AG04449 (cell line): ENCODE measurements around the gene PATJ.
"Not testable (repeated sequence)": the region's sequence is repeated elsewhere in the genome, so short reads cannot be mapped to it uniquely, and the experiment has no call there.

ENCODE experiments used
- CTCF ChIA-PET: fragments of 350-600 bp; formaldehyde crosslinking; extraction: SDS; loops from one replicate; lab custom pipeline; 2021; ENCODE audit warnings: antibody characterized with exemption; lab: Yijun Ruan, JAX
- POLR2A ChIA-PET: fragments of 400-600, 350-600 bp; formaldehyde crosslinking; extraction: SDS; loops from one replicate; lab custom pipeline; 2020; ENCODE audit warnings: antibody characterized with exemption, inconsistent platforms; lab: Yijun Ruan, JAX
- DNase-seq: peaks from one replicate; pipeline ENCODE4 v3.0.0-alpha.2; 2010; ENCODE audit warnings: low read depth, low spot score
- H3K4me3 ChIP-seq: 2 replicates; pipeline ENCODE4 v1.5.1; 2011; ENCODE audit warnings: low read depth, mild to moderate bottlenecking, control low read depth, low read length
- CTCF ChIP-seq: IDR thresholded peaks from one replicate; pipeline ENCODE4 v1.5.1; 2011; ENCODE audit warnings: mild to moderate bottlenecking, moderate library complexity, low read length, control low read depth, inconsistent platforms; ENCODE audit not compliant: insufficient read depth; ENCODE audit errors: missing control alignments

The PATJ gene

DNA sequence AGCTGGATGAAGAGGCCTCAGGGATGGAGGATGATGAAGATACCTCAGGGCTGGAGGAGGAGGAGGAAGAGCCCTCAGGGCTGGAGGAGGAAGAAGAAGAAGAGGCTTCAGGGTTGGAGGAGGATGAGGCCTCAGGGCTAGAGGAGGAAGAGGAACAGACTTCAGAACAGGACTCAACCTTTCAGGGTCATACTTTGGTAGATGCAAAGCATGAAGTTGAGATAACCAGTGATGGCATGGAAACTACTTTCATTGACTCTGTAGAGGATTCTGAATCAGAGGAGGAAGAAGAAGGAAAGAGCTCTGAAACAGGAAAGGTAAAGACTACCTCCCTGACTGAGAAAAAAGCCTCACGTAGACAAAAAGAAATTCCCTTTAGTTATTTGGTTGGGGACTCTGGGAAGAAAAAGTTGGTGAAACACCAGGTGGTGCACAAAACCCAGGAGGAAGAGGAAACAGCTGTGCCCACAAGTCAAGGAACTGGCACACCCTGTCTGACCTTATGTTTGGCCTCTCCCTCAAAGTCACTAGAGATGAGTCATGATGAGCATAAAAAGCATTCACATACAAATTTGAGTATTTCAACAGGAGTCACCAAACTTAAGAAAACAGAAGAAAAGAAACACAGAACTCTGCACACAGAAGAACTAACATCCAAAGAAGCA is 467.8 kb downstream of the PATJ start:
- no peak for DNase-seq
- ChIA-PET CTCF (no interaction called here), POLR2A (no interaction called here)
- TF ChIP-seq CTCF: no peak
- no peak overlapping the region for H3K4me3 ChIP-seq

GRCh38 chr1:62210960-62211359 is 468.7 kb downstream of the PATJ start:
- ChIA-PET CTCF (no interaction called here), POLR2A (no interaction called here)
- no peak for DNase-seq

DNA sequence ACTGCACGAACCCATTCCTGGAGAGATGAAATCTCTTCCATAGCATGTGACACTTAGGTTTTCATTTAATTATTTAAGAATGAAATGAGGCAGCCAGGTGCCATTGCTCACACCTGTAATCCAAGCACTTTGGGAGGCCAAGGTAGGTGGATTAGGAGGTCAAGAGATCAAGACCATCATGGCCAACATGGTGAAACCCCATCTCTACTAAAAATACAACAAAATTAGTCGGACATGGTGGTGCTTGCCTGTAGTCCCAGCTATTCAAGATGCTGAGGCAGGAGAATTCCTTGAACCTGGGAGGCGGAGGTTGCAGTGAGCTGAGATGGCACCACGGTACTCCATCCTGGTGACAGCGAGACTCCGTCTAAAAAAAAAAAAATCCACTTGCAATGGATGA is 470.1 kb downstream of the PATJ start:
- no peak overlapping the region for H3K4me3 ChIP-seq
- DNase-seq: no peak
- TF ChIP-seq CTCF: no peak
- CTCF ChIA-PET: no interaction called here
- POLR2A ChIA-PET: no interaction called here

More at GRCh38 chr1:62210960-62211359, 468.7 kb downstream of the PATJ start:
- no peak overlapping the region for H3K4me3 ChIP-seq
- TF ChIP-seq CTCF: no peak

DNA sequence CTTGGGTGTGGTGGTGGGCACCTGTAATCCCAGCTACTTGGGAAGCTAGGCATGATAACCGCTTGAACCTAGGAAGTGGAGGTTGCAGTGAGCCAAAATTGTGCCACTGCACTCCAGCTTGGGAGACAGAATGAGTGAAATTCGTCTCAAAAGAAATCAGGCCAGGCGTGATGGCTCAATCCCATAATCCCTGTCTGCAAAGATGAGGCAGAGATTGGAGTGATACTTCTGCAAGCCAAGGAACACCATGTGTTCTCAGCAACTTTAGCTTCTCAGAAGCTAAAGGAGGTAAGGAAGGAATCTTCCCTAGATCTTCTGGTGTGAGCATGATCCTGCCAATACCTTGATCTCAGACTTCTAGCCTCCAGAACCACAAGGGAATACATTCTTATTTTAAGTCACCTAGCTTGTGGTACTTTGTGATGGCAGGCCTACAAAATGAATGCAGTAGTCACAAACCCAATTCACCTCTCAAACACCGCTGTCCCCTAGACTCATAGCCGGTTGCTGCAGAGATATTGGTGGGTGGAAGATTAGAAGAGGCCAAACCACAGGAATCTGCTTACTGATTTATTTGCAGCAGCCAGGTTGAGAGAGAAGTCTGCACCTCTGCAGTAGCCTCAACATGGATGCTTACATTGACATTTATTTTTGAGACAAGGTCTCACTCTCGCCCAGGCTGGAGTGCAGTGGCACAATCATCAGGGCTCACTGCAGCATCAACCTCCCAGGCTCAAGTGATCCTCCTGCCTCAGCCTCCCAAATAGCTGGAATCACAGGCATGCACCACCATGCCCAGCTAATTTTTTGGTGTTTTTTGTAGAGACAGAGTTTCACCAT is 471.0 kb downstream of the PATJ start:
- DNase-seq: no peak
- TF ChIP-seq CTCF: no peak
- no peak overlapping the region for H3K4me3 ChIP-seq
- ChIA-PET POLR2A (no interaction called here), CTCF (no interaction called here)

- ChIA-PET CTCF (no interaction called here), POLR2A (no interaction called here)
- no peak for TF ChIP-seq CTCF
- DNase-seq: no peak
- H3K4me3 ChIP-seq: no peak overlapping the region
These were observed 476.3 kb downstream of the PATJ start for GRCh38 chr1:62218604-62219003.

DNA sequence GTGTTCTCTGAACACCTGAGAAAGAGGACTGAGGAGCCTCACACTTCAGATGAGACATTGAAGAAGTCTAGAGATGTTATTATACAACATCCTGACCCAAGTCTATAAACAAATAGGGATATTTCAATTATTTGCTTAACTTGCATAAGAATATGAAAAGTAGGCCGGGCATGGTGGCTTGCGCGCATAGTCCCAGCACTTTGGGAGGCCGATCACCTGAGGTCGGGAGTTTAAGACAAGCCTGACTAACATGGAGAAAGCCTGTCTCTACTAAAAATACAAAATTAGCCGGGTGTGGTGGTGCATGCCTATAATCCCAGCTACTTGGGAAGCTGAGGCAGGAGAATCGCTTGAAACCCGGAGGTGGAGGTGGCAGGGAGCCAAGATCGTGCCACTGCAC is 478.2 kb downstream of the PATJ start:
- H3K4me3 ChIP-seq, DNase-seq, CTCF ChIA-PET, POLR2A ChIA-PET: not testable (repeated sequence)
